ENCODE data around the gene NR6A1. TPM values are rescaled to one million over a fixed set of nuclear protein-coding genes. Genes with fewer than 3 reads are reported as not detected.
A peak's percentile ranks its signal among the peaks of the same experiment; 100 is the strongest.

NR6A1 gene
- total and polyA plus RNA-seq, 2 of the 13 experiments (the other 11 are each of a cell fraction or from before 2014, with no cell fraction given): 28.1 to 31.5 TPM

- TF ChIP-seq RFX3 (CRISPR knock-in tag; IDR thresholded peaks at IDR 0.05) (no peak), ZMYM4 (CRISPR knock-in tag; IDR thresholded peaks at IDR 0.05) (peak; percentile 68), PHF21A (CRISPR knock-in tag; IDR thresholded peaks at IDR 0.05) (peak; percentile 62; the same call in 1 of the 2 replicates), ZEB1 (IDR thresholded peaks at IDR 0.05; ENCODE audit: insufficient replicate concordance, low read depth) (peak; percentile 43), ZBTB39 (CRISPR knock-in tag; IDR thresholded peaks at IDR 0.05) (no peak), RAD21 (CRISPR knock-in tag; IDR thresholded peaks at IDR 0.05) (peak; percentile 11; the same call in 1 of the 2 replicates), RXRB (CRISPR knock-in tag; IDR thresholded peaks at IDR 0.05; ENCODE audit: borderline replicate concordance) (peak; percentile 85), PAXIP1 (CRISPR knock-in tag; conservative IDR thresholded peaks at IDR 0.05) (peak; percentile 76; the same call in 1 of the 2 replicates), RXRA (CRISPR knock-in tag; IDR thresholded peaks at IDR 0.05) (peak; percentile 40; the same call in 1 of the 2 replicates), BCL6 (CRISPR knock-in tag; IDR thresholded peaks at IDR 0.05) (peak; percentile 43; the same call in 1 of the 2 replicates), ERF (CRISPR knock-in tag; IDR thresholded peaks at IDR 0.05) (0 out of 2 replicates have a peak, but pooled peaks have one; percentile 34), EP300 (IDR thresholded peaks at IDR 0.05; ENCODE audit: low read depth in 2 of 2, low read length in 2 of 2) (peak in 1 of 2 experiments; percentile 59; a peak in 1 of 4 replicates), EP300 (CRISPR knock-in tag; IDR thresholded peaks at IDR 0.05; ENCODE audit: borderline replicate concordance) (no peak), ARNT (IDR thresholded peaks at IDR 0.05) (no peak), ZNF790 (CRISPR knock-in tag; IDR thresholded peaks at IDR 0.05; ENCODE audit: borderline replicate concordance) (no peak)
- TF ChIP-seq, protein P1, sequence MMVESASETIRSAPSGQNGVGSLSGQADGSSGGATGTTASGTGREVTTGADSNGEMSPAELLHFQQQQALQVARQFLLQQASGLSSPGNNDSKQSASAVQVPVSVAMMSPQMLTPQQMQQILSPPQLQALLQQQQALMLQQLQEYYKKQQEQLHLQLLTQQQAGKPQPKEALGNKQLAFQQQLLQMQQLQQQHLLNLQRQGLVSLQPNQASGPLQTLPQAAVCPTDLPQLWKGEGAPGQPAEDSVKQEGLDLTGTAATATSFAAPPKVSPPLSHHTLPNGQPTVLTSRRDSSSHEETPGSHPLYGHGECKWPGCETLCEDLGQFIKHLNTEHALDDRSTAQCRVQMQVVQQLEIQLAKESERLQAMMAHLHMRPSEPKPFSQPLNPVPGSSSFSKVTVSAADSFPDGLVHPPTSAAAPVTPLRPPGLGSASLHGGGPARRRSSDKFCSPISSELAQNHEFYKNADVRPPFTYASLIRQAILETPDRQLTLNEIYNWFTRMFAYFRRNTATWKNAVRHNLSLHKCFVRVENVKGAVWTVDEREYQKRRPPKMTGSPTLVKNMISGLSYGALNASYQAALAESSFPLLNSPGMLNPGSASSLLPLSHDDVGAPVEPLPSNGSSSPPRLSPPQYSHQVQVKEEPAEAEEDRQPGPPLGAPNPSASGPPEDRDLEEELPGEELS (CRISPR knock-in tag; IDR thresholded peaks at IDR 0.05): peak; percentile 76
- TF ChIP-seq, protein P2, sequence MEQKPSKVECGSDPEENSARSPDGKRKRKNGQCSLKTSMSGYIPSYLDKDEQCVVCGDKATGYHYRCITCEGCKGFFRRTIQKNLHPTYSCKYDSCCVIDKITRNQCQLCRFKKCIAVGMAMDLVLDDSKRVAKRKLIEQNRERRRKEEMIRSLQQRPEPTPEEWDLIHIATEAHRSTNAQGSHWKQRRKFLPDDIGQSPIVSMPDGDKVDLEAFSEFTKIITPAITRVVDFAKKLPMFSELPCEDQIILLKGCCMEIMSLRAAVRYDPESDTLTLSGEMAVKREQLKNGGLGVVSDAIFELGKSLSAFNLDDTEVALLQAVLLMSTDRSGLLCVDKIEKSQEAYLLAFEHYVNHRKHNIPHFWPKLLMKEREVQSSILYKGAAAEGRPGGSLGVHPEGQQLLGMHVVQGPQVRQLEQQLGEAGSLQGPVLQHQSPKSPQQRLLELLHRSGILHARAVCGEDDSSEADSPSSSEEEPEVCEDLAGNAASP (CRISPR knock-in tag; IDR thresholded peaks at IDR 0.05; ENCODE audit: borderline replicate concordance): peak; percentile 97
- TF ChIP-seq, protein P3, sequence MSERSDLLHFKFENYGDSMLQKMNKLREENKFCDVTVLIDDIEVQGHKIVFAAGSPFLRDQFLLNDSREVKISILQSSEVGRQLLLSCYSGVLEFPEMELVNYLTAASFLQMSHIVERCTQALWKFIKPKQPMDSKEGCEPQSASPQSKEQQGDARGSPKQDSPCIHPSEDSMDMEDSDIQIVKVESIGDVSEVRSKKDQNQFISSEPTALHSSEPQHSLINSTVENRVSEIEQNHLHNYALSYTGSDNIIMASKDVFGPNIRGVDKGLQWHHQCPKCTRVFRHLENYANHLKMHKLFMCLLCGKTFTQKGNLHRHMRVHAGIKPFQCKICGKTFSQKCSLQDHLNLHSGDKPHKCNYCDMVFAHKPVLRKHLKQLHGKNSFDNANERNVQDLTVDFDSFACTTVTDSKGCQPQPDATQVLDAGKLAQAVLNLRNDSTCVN (CRISPR knock-in tag; IDR thresholded peaks at IDR 0.05; ENCODE audit: borderline replicate concordance): peak; percentile 87; the same call in 1 of the 2 replicates
These were observed 76.5 kb downstream of the NR6A1 start (continued) for GRCh38 chr9:124694414-124695279.
